ENCODE measurements around the gene PKDREJ.

DNA sequence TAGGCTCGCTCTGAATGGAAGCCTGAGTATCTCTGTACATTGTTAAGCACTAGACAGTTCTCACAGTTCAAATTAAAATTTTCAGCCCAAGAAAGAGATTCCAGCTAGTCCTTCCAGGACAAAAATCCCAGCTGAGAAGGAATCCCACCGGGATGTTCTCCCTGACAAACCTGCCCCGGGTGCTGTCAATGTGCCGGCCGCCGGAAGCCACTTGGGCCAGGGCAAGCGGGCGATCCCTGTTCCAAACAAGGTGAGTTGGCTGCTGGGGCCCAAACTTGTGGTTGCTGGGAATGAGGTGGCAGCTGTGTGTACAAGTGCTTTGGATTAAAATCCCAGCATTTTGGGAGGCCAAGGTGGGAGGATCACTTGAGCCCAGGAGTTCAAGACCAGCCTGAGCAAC, 48.9 kb upstream of the PKDREJ start:
- TF ChIP-seq, protein P1, sequence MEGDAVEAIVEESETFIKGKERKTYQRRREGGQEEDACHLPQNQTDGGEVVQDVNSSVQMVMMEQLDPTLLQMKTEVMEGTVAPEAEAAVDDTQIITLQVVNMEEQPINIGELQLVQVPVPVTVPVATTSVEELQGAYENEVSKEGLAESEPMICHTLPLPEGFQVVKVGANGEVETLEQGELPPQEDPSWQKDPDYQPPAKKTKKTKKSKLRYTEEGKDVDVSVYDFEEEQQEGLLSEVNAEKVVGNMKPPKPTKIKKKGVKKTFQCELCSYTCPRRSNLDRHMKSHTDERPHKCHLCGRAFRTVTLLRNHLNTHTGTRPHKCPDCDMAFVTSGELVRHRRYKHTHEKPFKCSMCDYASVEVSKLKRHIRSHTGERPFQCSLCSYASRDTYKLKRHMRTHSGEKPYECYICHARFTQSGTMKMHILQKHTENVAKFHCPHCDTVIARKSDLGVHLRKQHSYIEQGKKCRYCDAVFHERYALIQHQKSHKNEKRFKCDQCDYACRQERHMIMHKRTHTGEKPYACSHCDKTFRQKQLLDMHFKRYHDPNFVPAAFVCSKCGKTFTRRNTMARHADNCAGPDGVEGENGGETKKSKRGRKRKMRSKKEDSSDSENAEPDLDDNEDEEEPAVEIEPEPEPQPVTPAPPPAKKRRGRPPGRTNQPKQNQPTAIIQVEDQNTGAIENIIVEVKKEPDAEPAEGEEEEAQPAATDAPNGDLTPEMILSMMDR (conservative IDR thresholded peaks at IDR 0.05; ENCODE audit: low read length), result no peak
- no peak for TF ChIP-seq EZH2phosphoT487 (IDR thresholded peaks at IDR 0.05; ENCODE audit: borderline replicate concordance, low read depth, low read length)
